Measurements from ENCODE around the gene EMP3.

Gene EMP3

DNA sequence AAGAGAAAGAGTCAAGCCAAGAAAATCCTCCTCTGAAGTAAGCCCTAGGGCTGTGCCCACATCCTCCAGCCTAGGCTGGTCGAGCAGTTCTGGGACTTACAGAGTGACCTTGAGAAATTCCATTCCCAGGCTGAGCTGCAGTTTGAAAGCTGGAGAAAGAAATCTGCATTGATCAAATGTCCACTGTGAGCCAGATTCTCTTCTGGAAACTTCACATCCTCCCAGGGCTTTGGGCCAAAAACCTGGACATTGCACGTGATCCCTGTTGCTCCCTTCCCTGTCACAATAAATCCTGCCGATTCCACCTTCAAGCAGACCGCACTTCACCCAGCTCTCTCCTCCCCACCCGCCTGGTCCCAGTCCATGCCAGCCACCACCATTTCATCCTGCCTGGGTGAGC, 22.7 kb downstream of the EMP3 start:
- TF ChIP-seq, protein P1, sequence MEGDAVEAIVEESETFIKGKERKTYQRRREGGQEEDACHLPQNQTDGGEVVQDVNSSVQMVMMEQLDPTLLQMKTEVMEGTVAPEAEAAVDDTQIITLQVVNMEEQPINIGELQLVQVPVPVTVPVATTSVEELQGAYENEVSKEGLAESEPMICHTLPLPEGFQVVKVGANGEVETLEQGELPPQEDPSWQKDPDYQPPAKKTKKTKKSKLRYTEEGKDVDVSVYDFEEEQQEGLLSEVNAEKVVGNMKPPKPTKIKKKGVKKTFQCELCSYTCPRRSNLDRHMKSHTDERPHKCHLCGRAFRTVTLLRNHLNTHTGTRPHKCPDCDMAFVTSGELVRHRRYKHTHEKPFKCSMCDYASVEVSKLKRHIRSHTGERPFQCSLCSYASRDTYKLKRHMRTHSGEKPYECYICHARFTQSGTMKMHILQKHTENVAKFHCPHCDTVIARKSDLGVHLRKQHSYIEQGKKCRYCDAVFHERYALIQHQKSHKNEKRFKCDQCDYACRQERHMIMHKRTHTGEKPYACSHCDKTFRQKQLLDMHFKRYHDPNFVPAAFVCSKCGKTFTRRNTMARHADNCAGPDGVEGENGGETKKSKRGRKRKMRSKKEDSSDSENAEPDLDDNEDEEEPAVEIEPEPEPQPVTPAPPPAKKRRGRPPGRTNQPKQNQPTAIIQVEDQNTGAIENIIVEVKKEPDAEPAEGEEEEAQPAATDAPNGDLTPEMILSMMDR (IDR thresholded peaks at IDR 0.05; ENCODE audit: unreplicated experiment in 3 of 3) = no peak
- H3K27ac Mint-ChIP-seq = peak overlapping the region; percentile 23 to 72 (median 55)
- peak overlapping the region in 1 of 3 experiments; percentile 0 for H3K4me3 Mint-ChIP-seq
- no peaks in the 10 kb centered on the region for H3K36me3 Mint-ChIP-seq (ENCODE audit: low read depth)
- H3K4me1 Mint-ChIP-seq = peaks cover 6% of the 10 kb centered on the region
- no peaks in the 10 kb centered on the region for H3K9me3 Mint-ChIP-seq
- H3K27me3 Mint-ChIP-seq (ENCODE audit: low read depth) = peaks cover 4% of the 10 kb centered on the region

DNA sequence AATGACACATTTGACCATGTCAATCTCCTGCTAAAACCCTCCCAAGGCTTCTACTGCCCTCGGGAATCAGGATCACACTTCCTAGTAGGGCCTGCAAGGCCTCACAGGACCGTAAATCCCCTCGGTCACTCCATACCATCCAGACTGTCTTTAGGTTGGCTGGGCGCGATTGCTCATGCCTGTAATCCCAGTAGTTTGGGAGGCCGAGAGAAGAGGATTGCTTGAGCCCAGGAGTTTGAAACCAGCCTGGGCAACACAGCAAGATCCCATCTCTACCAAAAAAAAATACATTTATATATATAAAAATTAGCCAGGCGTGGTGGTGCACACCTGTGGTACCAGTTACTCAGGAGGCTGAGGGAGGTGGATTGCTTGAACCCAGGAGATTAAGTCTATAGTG, 23.4 kb downstream of the EMP3 start:
- Mint-ChIP-seq H3K4me1 (peaks cover 6% of the 10 kb centered on the region), H3K36me3 (ENCODE audit: low read depth) (no peaks in the 10 kb centered on the region), H3K4me3 (no peak overlapping the region), H3K27ac (peak overlapping the region in 2 of 3 experiments; percentile 55 to 72), H3K27me3 (ENCODE audit: low read depth) (peaks cover 4% of the 10 kb centered on the region), H3K9me3 (no peaks in the 10 kb centered on the region)
- TF ChIP-seq, protein P1 (IDR thresholded peaks at IDR 0.05; ENCODE audit: unreplicated experiment in 3 of 3) = no peak

DNA sequence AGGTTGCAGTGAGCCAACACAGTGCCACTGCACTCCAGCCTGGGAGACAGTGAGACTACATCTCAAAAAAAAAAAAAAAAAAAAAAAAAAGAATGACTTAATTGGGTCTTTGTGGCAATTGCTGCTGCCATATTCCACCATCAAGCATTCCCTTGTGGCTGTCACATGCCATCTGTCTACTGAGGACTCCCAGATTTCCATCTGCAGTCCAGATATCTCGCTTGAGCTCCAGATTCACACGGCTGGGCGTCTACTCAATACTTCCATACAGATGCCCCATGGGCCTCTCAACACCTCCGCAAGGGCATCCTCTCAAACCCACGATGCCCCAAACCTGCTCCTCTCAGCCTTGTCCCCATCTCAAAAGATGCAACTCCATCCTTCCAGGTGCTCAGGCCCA, 25.5 kb downstream of the EMP3 start:
- no peaks in the 10 kb centered on the region for H3K9me3 Mint-ChIP-seq
- peaks cover 4% of the 10 kb centered on the region for H3K27me3 Mint-ChIP-seq (ENCODE audit: low read depth)
- TF ChIP-seq, protein P1 (IDR thresholded peaks at IDR 0.05; ENCODE audit: unreplicated experiment in 3 of 3) = no peak
- H3K4me3 Mint-ChIP-seq = no peak overlapping the region
- H3K4me1 Mint-ChIP-seq = peaks cover 6% of the 10 kb centered on the region
- H3K36me3 Mint-ChIP-seq (ENCODE audit: low read depth) = no peaks in the 10 kb centered on the region
- no peak overlapping the region for H3K27ac Mint-ChIP-seq

DNA sequence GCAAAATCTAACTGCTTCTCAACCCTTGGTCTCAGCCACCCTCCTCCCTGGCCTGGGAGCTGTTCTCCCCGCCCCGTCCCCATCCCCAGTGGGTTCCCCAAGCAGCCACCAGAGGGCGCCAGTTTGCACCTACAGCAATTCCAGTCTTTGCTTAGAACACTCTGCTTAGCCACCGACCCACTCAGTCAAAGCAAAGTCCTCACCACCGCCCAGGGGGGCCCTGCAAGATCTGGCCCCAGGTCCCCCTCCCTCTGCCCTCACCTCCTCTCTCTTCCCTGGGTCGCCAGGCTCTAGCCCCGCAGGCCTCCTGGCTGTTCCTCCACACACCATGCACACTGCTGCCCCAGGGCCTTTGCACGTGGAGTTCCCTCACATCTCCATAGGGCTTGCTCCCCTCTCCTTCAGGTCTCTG, 26.0 kb downstream of the EMP3 start:
- Mint-ChIP-seq H3K4me3 (no peak overlapping the region), H3K4me1 (peaks cover 6% of the 10 kb centered on the region), H3K27me3 (ENCODE audit: low read depth) (peaks cover 4% of the 10 kb centered on the region), H3K9me3 (no peaks in the 10 kb centered on the region), H3K27ac (no peak overlapping the region), H3K36me3 (ENCODE audit: low read depth) (no peaks in the 10 kb centered on the region)
- TF ChIP-seq, protein P1 (IDR thresholded peaks at IDR 0.05; ENCODE audit: unreplicated experiment in 3 of 3) = peak; percentile 61 to 72 (median 64)

DNA sequence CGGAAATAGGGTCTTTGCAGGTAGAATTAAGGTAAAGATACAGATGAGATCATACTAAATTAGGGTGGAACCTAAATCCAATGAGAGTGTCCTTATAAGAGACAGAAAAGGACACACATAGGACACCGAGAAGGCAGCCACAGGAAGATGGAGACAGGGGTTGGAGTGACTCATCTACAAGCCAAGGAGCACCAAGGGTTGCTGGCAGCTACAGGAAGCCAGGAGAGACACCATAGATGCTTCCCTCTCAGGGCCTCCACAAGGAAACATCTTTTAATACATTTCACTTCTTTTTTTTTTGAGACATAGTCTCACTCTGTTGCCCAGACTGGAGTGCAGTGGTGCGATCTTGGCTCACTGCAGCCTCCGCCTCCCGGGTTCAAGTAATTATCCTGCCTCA, 28.3 kb downstream of the EMP3 start:
- Mint-ChIP-seq H3K9me3 (no peaks in the 10 kb centered on the region), H3K36me3 (ENCODE audit: low read depth) (no peaks in the 10 kb centered on the region), H3K4me3 (no peak overlapping the region), H3K27me3 (ENCODE audit: low read depth) (peaks cover 4% of the 10 kb centered on the region), H3K27ac (no peak overlapping the region), H3K4me1 (no peaks in the 10 kb centered on the region)
- TF ChIP-seq, protein P1 (IDR thresholded peaks at IDR 0.05; ENCODE audit: unreplicated experiment in 3 of 3) = no peak

DNA sequence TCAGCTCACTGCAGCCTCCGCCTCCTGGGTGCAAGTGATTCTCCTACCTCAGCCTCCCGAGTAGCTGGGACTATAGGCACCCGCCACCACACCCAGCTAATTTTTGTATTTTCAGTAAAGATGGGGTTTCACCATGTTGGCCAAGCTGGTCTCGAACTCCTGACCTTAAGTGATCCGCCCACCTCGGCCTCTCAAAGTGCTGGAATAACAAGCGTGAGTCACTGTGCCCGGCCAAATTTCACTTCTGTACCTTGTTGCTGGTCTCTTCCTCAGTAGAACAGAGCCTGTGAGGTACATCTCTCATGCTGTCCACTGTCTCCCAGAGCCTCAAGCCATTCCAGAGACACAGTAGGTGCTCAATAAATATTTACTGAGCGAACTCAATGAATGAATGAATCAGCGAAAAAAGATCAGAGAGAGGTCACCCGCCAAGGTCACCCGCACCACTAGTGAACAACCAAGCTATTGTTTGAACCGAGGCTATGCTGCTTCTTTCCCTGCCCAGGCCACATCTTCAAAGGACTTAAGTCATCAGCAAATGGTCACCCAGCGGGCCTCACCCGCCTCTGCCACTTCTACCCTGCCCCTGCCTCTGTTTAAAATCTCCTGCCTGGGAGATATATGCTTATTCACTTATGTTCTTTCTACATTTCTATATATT, 29.1 kb downstream of the EMP3 start:
- Mint-ChIP-seq H3K27me3 (ENCODE audit: low read depth) (peaks cover 4% of the 10 kb centered on the region), H3K9me3 (no peaks in the 10 kb centered on the region), H3K4me1 (no peaks in the 10 kb centered on the region), H3K4me3 (no peak overlapping the region), H3K27ac (peak overlapping the region in 2 of 3 experiments; percentile 29 to 54), H3K36me3 (ENCODE audit: low read depth) (no peaks in the 10 kb centered on the region)
- TF ChIP-seq, protein P1 (IDR thresholded peaks at IDR 0.05; ENCODE audit: unreplicated experiment in 3 of 3) = no peak
